Upper lobe of right lung (tissue), 1 donor: ENCODE data around the gene ALG5. TPM values are rescaled to one million over a fixed set of nuclear protein-coding genes. Genes with fewer than 3 reads are reported as not detected.

Experiments
- ATAC-seq: fragments of 200-7000 bp; cut with Tn5 transposase; one replicate; pipeline ENCODE4 v1.9.1; 2020; ENCODE audit warnings: mild to moderate bottlenecking, moderate library complexity
- DNase-seq: peaks from one replicate; pipeline ENCODE4 v3.0.0-alpha.2; 2020
- H3K27ac ChIP-seq: fragments of 200-600 bp; one replicate; pipeline ENCODE4 v1.8.0; 2022
- H3K27me3 ChIP-seq: fragments of 200-600 bp; one replicate; pipeline ENCODE4 v1.8.0; 2022; ENCODE audit warnings: mild to moderate bottlenecking
- H3K36me3 ChIP-seq: fragments of 200-600 bp; one replicate; pipeline ENCODE4 v1.8.0; 2022
- H3K4me1 ChIP-seq: fragments of 200-600 bp; one replicate; pipeline ENCODE4 v1.8.0; 2022
- H3K4me3 ChIP-seq: fragments of 200-600 bp; one replicate; pipeline ENCODE4 v1.8.0; 2022; ENCODE audit warnings: mild to moderate bottlenecking
- H3K9me3 ChIP-seq: fragments of 200-600 bp; one replicate; pipeline ENCODE4 v1.8.0; 2022
- intact Hi-C: fragments of 100-400 bp; cut with DNase I; formaldehyde crosslinking; loops from one replicate; pipeline ENCODE4 v1.11.0; 2022
- total RNA-seq: library from RNA; stranded (reverse); fragmentation: NEBNext Ultra II Directional; extraction: Animal tissue kit (Norgen Biotek cat#: 25700); gene quantifications from one replicate; pipeline ENCODE4 v1.2.1, GENCODE V29; 2021
- TF ChIP-seq, protein P1 (sequence below): fragments of 200-600 bp; IDR thresholded peaks from one replicate; pipeline ENCODE4 v1.8.0; 2022; ENCODE audit warnings: antibody characterized with exemption
- donor health status: DM: no; HTN: yes; CAD: no; lungs with severe emphysema.

The ALG5 gene
- total RNA-seq, 1 donor from 2014 or later: 27.2 TPM

DNA sequence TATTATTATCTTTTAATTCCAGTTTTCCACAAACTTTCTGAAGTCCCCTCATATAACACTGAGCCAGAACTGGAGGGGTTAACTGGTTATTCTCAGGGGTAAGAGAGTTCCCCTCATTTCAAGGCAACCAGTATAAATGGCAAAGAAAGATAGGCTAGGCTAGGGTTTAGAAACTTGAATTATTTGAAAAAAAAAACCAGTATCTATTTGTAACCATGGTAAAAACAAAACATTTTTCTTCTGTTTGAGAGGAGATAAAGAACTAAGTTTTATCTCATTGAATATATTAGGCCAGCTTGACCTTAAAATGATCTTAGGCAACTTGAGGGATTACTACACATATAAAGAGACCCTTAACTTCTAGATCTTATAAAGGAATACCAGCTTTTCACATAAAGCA, 40.8 kb upstream of the ALG5 start:
- TF ChIP-seq, protein P1, sequence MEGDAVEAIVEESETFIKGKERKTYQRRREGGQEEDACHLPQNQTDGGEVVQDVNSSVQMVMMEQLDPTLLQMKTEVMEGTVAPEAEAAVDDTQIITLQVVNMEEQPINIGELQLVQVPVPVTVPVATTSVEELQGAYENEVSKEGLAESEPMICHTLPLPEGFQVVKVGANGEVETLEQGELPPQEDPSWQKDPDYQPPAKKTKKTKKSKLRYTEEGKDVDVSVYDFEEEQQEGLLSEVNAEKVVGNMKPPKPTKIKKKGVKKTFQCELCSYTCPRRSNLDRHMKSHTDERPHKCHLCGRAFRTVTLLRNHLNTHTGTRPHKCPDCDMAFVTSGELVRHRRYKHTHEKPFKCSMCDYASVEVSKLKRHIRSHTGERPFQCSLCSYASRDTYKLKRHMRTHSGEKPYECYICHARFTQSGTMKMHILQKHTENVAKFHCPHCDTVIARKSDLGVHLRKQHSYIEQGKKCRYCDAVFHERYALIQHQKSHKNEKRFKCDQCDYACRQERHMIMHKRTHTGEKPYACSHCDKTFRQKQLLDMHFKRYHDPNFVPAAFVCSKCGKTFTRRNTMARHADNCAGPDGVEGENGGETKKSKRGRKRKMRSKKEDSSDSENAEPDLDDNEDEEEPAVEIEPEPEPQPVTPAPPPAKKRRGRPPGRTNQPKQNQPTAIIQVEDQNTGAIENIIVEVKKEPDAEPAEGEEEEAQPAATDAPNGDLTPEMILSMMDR: no peak
- DNase-seq (no peak), ATAC-seq (no peak)
- Histone ChIP-seq H3K27ac (no peak overlapping the region), H3K36me3 (peaks cover 99% of the 10 kb centered on the region), H3K4me3 (no peak overlapping the region), H3K27me3 (no peaks in the 10 kb centered on the region), H3K9me3 (no peaks in the 10 kb centered on the region), H3K4me1 (no peaks in the 10 kb centered on the region)
- intact Hi-C loops: no loop called here

DNA sequence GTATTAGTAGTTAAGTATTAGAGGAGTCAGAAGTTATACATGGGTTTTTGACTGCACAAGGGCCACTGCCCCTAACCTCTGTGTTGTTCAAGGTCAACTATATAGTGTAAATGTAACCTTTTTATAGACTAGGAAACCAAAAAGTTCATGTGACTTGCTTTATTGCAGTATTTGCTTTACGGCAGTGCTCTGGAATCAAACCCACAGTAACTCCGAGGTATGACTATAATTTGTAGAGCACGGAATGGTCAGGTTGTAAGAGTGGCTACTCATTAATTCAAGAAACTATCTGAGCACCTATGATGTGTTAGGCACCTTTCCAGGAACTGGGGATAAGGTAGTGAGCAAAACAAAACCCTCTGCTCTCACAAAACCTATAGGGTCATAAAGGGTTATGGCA, 38.1 kb upstream of the ALG5 start:
- Histone ChIP-seq H3K36me3 (peaks cover 99% of the 10 kb centered on the region), H3K4me3 (no peak overlapping the region), H3K9me3 (no peaks in the 10 kb centered on the region), H3K4me1 (no peaks in the 10 kb centered on the region), H3K27me3 (no peaks in the 10 kb centered on the region), H3K27ac (no peak overlapping the region)
- TF ChIP-seq, protein P1: no peak
- no peak for DNase-seq
- ATAC-seq: no peak
- intact Hi-C loops: no loop called here

DNA sequence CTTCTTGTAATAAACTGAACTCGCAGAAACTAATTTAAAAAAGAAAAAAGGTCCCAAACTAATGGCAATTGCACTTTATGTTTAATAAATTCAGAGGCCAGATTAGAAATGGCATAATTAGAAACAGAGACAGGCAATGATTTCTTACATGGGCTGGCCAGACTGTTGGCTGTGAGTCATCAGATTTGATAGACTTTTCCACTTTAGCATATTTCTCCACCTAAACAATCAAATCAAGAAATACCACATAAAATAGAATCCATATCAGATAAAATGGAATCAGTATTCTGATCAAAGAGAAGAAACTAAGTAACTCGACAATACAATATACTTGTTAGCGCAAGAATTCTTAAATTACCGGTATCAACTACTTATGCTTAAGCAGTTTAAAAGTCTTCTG, 30.5 kb upstream of the ALG5 start:
- H3K27me3 ChIP-seq: no peaks in the 10 kb centered on the region
- H3K36me3 ChIP-seq: peaks cover 100% of the 10 kb centered on the region
- H3K27ac ChIP-seq: no peak overlapping the region
- H3K9me3 ChIP-seq: no peaks in the 10 kb centered on the region
- H3K4me1 ChIP-seq: no peaks in the 10 kb centered on the region
- DNase-seq: no peak
- TF ChIP-seq, protein P1: no peak
- ATAC-seq: no peak
- H3K4me3 ChIP-seq: no peak overlapping the region
- intact Hi-C loops: no loop called here

DNA sequence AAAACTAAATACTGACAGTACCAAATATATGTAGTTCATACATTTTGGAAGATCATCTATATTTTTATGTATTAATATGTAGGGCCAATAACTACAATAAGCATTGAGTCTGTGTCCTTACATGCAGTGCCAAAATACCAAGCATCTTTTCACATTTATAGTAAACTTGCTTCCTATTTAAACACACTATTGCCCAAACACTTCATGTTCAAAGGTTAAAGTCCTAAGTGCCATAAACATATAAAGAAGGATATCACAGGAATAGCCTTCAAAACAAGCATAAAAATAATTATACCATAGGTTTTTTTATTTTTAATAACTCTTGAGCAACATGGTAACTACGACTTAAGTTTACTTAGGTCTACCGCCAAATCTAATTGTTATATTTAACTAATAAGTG, 28.5 kb upstream of the ALG5 start:
- no peak for ATAC-seq
- H3K9me3 ChIP-seq: no peaks in the 10 kb centered on the region
- TF ChIP-seq, protein P1: no peak
- no peaks in the 10 kb centered on the region for H3K4me1 ChIP-seq
- DNase-seq: no peak
- peaks cover 100% of the 10 kb centered on the region for H3K36me3 ChIP-seq
- H3K27ac ChIP-seq: no peak overlapping the region
- no peaks in the 10 kb centered on the region for H3K27me3 ChIP-seq
- intact Hi-C loops: no loop called here
- no peak overlapping the region for H3K4me3 ChIP-seq

DNA sequence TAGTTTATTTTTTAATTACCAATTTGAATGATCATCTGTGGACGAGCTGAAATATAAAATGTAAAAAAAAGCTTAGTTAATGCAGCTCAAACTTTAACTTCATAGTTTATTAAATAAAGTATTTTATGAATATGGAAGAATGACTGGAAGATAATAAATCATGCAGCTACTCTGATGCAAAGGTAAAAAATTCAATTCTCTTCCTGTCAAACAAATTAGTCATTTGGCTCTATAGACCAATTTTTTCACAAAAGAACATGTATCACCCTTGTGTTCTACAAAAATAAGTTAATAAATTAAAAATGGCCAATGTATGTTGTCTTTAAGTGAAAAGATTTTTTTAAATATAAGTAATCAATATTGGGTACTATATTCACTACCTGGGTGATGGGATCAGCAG, 27.6 kb upstream of the ALG5 start:
- H3K27ac ChIP-seq: no peak overlapping the region
- H3K36me3 ChIP-seq: peaks cover 100% of the 10 kb centered on the region
- no peaks in the 10 kb centered on the region for H3K4me1 ChIP-seq
- DNase-seq (no peak), ATAC-seq (no peak)
- no peak overlapping the region for H3K4me3 ChIP-seq
- intact Hi-C loops: no loop called here
- no peaks in the 10 kb centered on the region for H3K27me3 ChIP-seq
- H3K9me3 ChIP-seq: no peaks in the 10 kb centered on the region
- TF ChIP-seq, protein P1: no peak

DNA sequence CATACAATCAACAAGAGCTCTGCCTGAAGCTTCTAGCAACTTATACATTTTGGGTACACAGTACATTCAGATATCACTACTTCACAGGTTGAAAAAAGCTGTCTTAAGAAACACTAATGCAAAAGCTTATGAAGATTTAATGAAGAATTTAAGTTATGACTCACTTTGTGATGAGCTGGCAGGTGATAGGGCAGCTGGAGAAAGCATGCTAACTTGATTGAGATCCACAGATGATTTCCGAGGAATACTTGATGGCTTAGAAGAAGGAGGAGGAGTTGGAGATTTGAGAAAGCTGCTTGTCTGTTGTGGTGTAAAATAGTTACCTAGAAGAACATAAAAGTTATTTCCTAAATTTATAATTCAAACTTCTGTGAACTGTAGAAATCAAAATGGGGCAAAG, 24.7 kb upstream of the ALG5 start:
- Histone ChIP-seq H3K4me3 (no peak overlapping the region), H3K27ac (no peak overlapping the region), H3K27me3 (no peaks in the 10 kb centered on the region), H3K9me3 (no peaks in the 10 kb centered on the region), H3K36me3 (peaks cover 100% of the 10 kb centered on the region), H3K4me1 (no peaks in the 10 kb centered on the region)
- ATAC-seq: no peak
- TF ChIP-seq, protein P1: no peak
- DNase-seq: no peak
- intact Hi-C loops: no loop called here
